HG03439 (cell line): ENCODE results near the gene PRPS1.
"Not testable (repeated sequence)": the region's sequence is repeated elsewhere in the genome, so short reads cannot be mapped to it uniquely, and the experiment has no call there.

ENCODE experiments used
- ATAC-seq: cut with Tn5 transposase; IDR thresholded peaks from one replicate; pipeline ENCODE4 v1.9.1; 2021; ENCODE audit warnings: mild to moderate bottlenecking, moderate library complexity; ENCODE audit not compliant: unreplicated experiment

PRPS1 gene

GRCh38 chrX:107674480-107675364 lies 46.4 kb downstream of the PRPS1 start:
- ATAC-seq: peak; percentile 8

GRCh38 chrX:107675365-107675654 lies 47.0 kb downstream of the PRPS1 start:
- ATAC-seq: no peak

GRCh38 chrX:107675823-107676555 lies 47.7 kb downstream of the PRPS1 start:
- no peak for ATAC-seq

GRCh38 chrX:107676559-107677378 lies 48.5 kb downstream of the PRPS1 start:
- no peak for ATAC-seq

- no peak for ATAC-seq
These were observed 49.2 kb downstream of the PRPS1 start for GRCh38 chrX:107677501-107677901.

- ATAC-seq: no peak
These were observed 49.6 kb downstream of the PRPS1 start for GRCh38 chrX:107677909-107678308.

GRCh38 chrX:107678957-107679740 lies 50.8 kb downstream of the PRPS1 start:
- no peak for ATAC-seq

- no peak for ATAC-seq
These were observed 53.9 kb downstream of the PRPS1 start for GRCh38 chrX:107682256-107682655.

- no peak for ATAC-seq
These were observed 55.0 kb downstream of the PRPS1 start for GRCh38 chrX:107683124-107683895.

- no peak for ATAC-seq
These were observed 55.6 kb downstream of the PRPS1 start for GRCh38 chrX:107683931-107684330.

- no peak for ATAC-seq
These were observed 56.7 kb downstream of the PRPS1 start for GRCh38 chrX:107684956-107685385.

GRCh38 chrX:107685586-107685985 lies 57.3 kb downstream of the PRPS1 start:
- not testable (repeated sequence) for ATAC-seq

- no peak for ATAC-seq
These were observed 57.7 kb downstream of the PRPS1 start for GRCh38 chrX:107686026-107686425.

- no peak for ATAC-seq
These were observed 58.5 kb downstream of the PRPS1 start for GRCh38 chrX:107686792-107687191.

- ATAC-seq: no peak
These were observed 59.1 kb downstream of the PRPS1 start for GRCh38 chrX:107687445-107687844.

GRCh38 chrX:107691024-107691448 lies 62.7 kb downstream of the PRPS1 start:
- no peak for ATAC-seq

- ATAC-seq: no peak
These were observed 71.3 kb downstream of the PRPS1 start for GRCh38 chrX:107699616-107700015.

- no peak for ATAC-seq
These were observed 72.0 kb downstream of the PRPS1 start for GRCh38 chrX:107700317-107700774.
